Measurements from ENCODE around the gene TEKT5. TPM values are rescaled to one million over a fixed set of nuclear protein-coding genes. Genes with fewer than 3 reads are reported as not detected.

Gene TEKT5
- total and polyA plus RNA-seq, 9 of the 15 experiments (the other 6 are each of a cell fraction or from before 2014, with no cell fraction given): 0.10 to 0.19 TPM; not detected in 7

DNA sequence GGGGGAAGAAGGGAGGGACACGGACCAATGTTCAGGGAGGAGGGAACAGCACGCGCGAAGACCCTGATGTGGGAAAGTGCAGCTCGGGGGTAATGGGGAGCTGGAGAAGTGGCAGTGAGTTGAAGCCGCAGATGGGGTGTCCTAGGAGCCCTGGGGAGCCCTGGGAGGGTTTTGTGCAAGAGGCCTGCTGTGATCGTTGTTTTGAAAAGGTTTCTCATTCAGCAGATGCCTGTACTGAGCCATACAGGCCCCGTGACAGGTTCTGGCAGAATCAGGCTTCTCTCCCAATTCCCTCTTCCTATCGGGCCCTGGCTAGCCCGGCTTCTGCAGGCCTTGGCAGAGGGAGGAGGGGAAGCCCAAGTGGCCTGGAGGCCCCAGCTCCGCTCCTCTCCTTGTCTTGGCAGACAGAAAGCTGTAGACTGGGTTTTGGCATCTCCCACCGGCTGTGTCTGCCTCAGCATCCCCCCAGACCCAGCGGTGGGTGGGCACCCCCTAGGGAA, 76.0 kb downstream of the TEKT5 start:
- no peaks in the 10 kb centered on the region for H3K9me3 ChIP-seq (replicated peaks; ENCODE audit: control insufficient read depth, insufficient read depth, low read depth, low read length)
- no peak overlapping the region for H3K27ac ChIP-seq (ENCODE audit: extremely low read depth, low read depth, low read length)
- CTCF ChIA-PET (ENCODE audit: low intra/inter-chr PET ratio): no interaction called here
- WGBS (ENCODE audit: insufficient coverage, low coverage, missing lambda C conversion rate): 24% methylated on average over 7 of the region's 13 CpGs
- peaks cover 2 to 28% of the 10 kb centered on the region in 2 experiments; a peak in 4 of 5 replicates for H3K27me3 ChIP-seq (ENCODE audit: control insufficient read depth in 2 of 2, insufficient read depth in 2 of 2, low read length in 2 of 2)
- in situ Hi-C loops (cut with MboI) (no loop called here), intact Hi-C loops (cut with micrococcal nuclease) (no loop called here)
- H3K4me3 ChIP-seq: no peak overlapping the region
- no peak for FAIRE-seq
- no peaks in the 10 kb centered on the region for H4K20me1 ChIP-seq (replicated peaks; ENCODE audit: control insufficient read depth, insufficient read depth, low read length)
- H3K9ac ChIP-seq (ENCODE audit: insufficient read depth in 1 of 2, low read depth in 2 of 2, low read length in 2 of 2): peak overlapping the region in 1 of 2 experiments; percentile 31; a peak in 1 of 4 replicates
- no peaks in the 10 kb centered on the region for H3K36me3 ChIP-seq (ENCODE audit: control insufficient read depth, insufficient read depth, low read length)
- DNase-seq (ENCODE audit: extremely low read depth in 1 of 4, low spot score in 3 of 4): no peak
- BruUV-seq (replicated peaks): no TSS peak
- H2AFZ ChIP-seq (ENCODE audit: low read depth, low read length): no peak overlapping the region
- no peak for ATAC-seq
- peaks cover 21 to 47% of the 10 kb centered on the region in 2 experiments; a peak in 4 of 5 replicates for H3K4me1 ChIP-seq (replicated peaks in 1 of 2; ENCODE audit: control insufficient read depth in 2 of 2, insufficient read depth in 2 of 2, low read length in 2 of 2)
- no peaks in the 10 kb centered on the region for H3K79me2 ChIP-seq (ENCODE audit: control insufficient read depth, insufficient read depth, low read length)
- no peaks in the 10 kb centered on the region for H3K9me1 ChIP-seq (ENCODE audit: control insufficient read depth, insufficient read depth, low read length)
- POLR2A ChIA-PET: interaction anchor here (0.6 to 0.9 kb wide), 3 partner anchors 10 to 13 kb away, joined by 3 to 5 read pairs (median 4); no protein-coding TSS in a partner anchor
- no peak overlapping the region for H3K4me2 ChIP-seq (ENCODE audit: insufficient read depth, low read length)
- TF ChIP-seq, protein P1, sequence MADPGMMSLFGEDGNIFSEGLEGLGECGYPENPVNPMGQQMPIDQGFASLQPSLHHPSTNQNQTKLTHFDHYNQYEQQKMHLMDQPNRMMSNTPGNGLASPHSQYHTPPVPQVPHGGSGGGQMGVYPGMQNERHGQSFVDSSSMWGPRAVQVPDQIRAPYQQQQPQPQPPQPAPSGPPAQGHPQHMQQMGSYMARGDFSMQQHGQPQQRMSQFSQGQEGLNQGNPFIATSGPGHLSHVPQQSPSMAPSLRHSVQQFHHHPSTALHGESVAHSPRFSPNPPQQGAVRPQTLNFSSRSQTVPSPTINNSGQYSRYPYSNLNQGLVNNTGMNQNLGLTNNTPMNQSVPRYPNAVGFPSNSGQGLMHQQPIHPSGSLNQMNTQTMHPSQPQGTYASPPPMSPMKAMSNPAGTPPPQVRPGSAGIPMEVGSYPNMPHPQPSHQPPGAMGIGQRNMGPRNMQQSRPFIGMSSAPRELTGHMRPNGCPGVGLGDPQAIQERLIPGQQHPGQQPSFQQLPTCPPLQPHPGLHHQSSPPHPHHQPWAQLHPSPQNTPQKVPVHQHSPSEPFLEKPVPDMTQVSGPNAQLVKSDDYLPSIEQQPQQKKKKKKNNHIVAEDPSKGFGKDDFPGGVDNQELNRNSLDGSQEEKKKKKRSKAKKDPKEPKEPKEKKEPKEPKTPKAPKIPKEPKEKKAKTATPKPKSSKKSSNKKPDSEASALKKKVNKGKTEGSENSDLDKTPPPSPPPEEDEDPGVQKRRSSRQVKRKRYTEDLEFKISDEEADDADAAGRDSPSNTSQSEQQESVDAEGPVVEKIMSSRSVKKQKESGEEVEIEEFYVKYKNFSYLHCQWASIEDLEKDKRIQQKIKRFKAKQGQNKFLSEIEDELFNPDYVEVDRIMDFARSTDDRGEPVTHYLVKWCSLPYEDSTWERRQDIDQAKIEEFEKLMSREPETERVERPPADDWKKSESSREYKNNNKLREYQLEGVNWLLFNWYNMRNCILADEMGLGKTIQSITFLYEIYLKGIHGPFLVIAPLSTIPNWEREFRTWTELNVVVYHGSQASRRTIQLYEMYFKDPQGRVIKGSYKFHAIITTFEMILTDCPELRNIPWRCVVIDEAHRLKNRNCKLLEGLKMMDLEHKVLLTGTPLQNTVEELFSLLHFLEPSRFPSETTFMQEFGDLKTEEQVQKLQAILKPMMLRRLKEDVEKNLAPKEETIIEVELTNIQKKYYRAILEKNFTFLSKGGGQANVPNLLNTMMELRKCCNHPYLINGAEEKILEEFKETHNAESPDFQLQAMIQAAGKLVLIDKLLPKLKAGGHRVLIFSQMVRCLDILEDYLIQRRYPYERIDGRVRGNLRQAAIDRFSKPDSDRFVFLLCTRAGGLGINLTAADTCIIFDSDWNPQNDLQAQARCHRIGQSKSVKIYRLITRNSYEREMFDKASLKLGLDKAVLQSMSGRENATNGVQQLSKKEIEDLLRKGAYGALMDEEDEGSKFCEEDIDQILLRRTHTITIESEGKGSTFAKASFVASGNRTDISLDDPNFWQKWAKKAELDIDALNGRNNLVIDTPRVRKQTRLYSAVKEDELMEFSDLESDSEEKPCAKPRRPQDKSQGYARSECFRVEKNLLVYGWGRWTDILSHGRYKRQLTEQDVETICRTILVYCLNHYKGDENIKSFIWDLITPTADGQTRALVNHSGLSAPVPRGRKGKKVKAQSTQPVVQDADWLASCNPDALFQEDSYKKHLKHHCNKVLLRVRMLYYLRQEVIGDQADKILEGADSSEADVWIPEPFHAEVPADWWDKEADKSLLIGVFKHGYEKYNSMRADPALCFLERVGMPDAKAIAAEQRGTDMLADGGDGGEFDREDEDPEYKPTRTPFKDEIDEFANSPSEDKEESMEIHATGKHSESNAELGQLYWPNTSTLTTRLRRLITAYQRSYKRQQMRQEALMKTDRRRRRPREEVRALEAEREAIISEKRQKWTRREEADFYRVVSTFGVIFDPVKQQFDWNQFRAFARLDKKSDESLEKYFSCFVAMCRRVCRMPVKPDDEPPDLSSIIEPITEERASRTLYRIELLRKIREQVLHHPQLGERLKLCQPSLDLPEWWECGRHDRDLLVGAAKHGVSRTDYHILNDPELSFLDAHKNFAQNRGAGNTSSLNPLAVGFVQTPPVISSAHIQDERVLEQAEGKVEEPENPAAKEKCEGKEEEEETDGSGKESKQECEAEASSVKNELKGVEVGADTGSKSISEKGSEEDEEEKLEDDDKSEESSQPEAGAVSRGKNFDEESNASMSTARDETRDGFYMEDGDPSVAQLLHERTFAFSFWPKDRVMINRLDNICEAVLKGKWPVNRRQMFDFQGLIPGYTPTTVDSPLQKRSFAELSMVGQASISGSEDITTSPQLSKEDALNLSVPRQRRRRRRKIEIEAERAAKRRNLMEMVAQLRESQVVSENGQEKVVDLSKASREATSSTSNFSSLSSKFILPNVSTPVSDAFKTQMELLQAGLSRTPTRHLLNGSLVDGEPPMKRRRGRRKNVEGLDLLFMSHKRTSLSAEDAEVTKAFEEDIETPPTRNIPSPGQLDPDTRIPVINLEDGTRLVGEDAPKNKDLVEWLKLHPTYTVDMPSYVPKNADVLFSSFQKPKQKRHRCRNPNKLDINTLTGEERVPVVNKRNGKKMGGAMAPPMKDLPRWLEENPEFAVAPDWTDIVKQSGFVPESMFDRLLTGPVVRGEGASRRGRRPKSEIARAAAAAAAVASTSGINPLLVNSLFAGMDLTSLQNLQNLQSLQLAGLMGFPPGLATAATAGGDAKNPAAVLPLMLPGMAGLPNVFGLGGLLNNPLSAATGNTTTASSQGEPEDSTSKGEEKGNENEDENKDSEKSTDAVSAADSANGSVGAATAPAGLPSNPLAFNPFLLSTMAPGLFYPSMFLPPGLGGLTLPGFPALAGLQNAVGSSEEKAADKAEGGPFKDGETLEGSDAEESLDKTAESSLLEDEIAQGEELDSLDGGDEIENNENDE (IDR thresholded peaks at IDR 0.05; ENCODE audit: low read depth, low read length): no peak
- TF ChIP-seq, protein P2, sequence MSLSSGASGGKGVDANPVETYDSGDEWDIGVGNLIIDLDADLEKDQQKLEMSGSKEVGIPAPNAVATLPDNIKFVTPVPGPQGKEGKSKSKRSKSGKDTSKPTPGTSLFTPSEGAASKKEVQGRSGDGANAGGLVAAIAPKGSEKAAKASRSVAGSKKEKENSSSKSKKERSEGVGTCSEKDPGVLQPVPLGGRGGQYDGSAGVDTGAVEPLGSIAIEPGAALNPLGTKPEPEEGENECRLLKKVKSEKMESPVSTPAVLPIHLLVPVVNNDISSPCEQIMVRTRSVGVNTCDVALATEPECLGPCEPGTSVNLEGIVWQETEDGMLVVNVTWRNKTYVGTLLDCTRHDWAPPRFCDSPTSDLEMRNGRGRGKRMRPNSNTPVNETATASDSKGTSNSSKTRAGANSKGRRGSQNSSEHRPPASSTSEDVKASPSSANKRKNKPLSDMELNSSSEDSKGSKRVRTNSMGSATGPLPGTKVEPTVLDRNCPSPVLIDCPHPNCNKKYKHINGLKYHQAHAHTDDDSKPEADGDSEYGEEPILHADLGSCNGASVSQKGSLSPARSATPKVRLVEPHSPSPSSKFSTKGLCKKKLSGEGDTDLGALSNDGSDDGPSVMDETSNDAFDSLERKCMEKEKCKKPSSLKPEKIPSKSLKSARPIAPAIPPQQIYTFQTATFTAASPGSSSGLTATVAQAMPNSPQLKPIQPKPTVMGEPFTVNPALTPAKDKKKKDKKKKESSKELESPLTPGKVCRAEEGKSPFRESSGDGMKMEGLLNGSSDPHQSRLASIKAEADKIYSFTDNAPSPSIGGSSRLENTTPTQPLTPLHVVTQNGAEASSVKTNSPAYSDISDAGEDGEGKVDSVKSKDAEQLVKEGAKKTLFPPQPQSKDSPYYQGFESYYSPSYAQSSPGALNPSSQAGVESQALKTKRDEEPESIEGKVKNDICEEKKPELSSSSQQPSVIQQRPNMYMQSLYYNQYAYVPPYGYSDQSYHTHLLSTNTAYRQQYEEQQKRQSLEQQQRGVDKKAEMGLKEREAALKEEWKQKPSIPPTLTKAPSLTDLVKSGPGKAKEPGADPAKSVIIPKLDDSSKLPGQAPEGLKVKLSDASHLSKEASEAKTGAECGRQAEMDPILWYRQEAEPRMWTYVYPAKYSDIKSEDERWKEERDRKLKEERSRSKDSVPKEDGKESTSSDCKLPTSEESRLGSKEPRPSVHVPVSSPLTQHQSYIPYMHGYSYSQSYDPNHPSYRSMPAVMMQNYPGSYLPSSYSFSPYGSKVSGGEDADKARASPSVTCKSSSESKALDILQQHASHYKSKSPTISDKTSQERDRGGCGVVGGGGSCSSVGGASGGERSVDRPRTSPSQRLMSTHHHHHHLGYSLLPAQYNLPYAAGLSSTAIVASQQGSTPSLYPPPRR (CRISPR knock-in tag; IDR thresholded peaks at IDR 0.05; ENCODE audit: borderline replicate concordance): no peak
- no peak for TF ChIP-seq ZNF57 (CRISPR knock-in tag; IDR thresholded peaks at IDR 0.05)
- TF ChIP-seq NUFIP1 (IDR thresholded peaks at IDR 0.05; ENCODE audit: partially characterized antibody): no peak
- TF ChIP-seq POLR2AphosphoS5 (IDR thresholded peaks at IDR 0.05; ENCODE audit: control insufficient read depth, insufficient read depth, low read depth, low read length): no peak
